ENCODE results near the gene RPUSD2.

DNA sequence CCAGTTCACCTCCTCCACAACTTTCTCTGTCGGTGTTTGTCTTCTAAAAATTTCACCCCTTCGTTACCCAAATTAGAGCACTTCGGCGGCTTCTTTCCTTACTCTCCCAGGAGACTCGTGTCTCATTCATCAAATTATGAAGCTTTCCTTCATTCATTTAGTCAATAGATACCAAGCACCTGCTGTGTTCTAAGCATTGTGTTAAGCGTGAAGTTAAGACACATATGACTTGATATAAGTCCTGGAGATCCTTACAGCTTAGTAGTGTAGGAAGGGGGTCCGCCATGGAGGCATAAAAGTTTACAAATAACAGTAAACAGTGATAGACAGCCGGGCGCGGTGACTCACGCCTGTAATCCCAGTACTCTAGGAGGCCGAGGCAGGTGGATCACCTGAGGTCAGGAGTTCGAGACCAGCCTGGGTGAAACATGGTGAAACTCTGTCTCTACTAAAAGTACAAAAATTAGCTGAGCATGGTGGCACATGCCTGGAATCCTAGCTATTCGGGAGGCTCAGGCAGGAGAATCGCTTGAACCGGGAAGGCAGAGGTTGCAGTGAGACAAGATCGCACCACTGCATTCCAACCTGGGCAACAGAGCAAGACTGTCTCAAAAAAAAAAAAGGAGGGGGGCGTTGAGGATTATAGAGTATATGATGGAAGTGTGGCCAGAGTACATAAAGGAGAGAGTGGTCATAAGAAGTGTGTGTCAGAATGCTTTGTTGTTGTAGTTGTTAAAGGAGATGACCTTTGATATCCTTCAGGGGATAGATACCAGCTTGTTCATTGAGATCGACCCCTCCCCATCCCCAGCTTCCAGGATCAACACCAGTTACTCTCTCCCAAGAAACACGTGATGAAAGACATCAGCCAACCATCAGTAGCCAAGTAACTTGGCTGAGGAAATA is 3.5 kb upstream of the RPUSD2 start:
- TF ChIP-seq, protein P1, sequence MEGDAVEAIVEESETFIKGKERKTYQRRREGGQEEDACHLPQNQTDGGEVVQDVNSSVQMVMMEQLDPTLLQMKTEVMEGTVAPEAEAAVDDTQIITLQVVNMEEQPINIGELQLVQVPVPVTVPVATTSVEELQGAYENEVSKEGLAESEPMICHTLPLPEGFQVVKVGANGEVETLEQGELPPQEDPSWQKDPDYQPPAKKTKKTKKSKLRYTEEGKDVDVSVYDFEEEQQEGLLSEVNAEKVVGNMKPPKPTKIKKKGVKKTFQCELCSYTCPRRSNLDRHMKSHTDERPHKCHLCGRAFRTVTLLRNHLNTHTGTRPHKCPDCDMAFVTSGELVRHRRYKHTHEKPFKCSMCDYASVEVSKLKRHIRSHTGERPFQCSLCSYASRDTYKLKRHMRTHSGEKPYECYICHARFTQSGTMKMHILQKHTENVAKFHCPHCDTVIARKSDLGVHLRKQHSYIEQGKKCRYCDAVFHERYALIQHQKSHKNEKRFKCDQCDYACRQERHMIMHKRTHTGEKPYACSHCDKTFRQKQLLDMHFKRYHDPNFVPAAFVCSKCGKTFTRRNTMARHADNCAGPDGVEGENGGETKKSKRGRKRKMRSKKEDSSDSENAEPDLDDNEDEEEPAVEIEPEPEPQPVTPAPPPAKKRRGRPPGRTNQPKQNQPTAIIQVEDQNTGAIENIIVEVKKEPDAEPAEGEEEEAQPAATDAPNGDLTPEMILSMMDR (IDR thresholded peaks at IDR 0.05 in 8 of 11, conservative IDR thresholded peaks at IDR 0.05 in 3 of 11): no peak
- TF ChIP-seq POLR2A (IDR thresholded peaks at IDR 0.05): no peak
- no peak for TF ChIP-seq POLR2AphosphoS5 (IDR thresholded peaks at IDR 0.05)
